MCF 10A (cell line): ENCODE measurements around the gene KCNB1. TPM values are rescaled to one million over a fixed set of nuclear protein-coding genes. Genes with fewer than 3 reads are reported as not detected.

Source experiments
- BruUV-seq: library from RNA; stranded (reverse); fragments of 400-500 nt; replicated peaks from 2 replicates; lab custom pipeline; 2021; lab: Mats Ljungman, UMichigan
- CTCF ChIA-PET: fragments of 300-600 bp; sonication (Branson Sonifier 250); formaldehyde crosslinking; extraction: SDS; loops from one replicate; lab custom pipeline; 2021; ENCODE audit warnings: antibody characterized with exemption, inconsistent platforms; lab: Yijun Ruan, JAX
- POLR2A ChIA-PET: fragments of 300-600, 350-650 bp; sonication (Branson Sonifier 250); formaldehyde crosslinking; extraction: SDS; loops from one replicate; lab custom pipeline; 2020; ENCODE audit warnings: antibody characterized with exemption, inconsistent platforms; lab: Yijun Ruan, JAX
- DNase-seq: peaks from one replicate; pipeline ENCODE4 v3.0.0-alpha.2; 2018; ENCODE audit not compliant: unreplicated experiment
- H3K27ac Mint-ChIP-seq: one replicate; pipeline ENCODE4 v1.8.0; 2022; ENCODE audit warnings: mild to moderate bottlenecking, low read depth, mixed read lengths; ENCODE audit not compliant: unreplicated experiment
- H3K27me3 Mint-ChIP-seq: one replicate; pipeline ENCODE4 v1.8.0; 2022; ENCODE audit warnings: mixed read lengths; ENCODE audit not compliant: insufficient read depth, unreplicated experiment
- H3K36me3 Mint-ChIP-seq: one replicate; pipeline ENCODE4 v1.8.0; 2022; ENCODE audit warnings: mild to moderate bottlenecking, moderate library complexity, mixed read lengths; ENCODE audit not compliant: insufficient read depth, unreplicated experiment
- H3K4me1 Mint-ChIP-seq: one replicate; pipeline ENCODE4 v1.8.0; 2022; ENCODE audit warnings: mixed read lengths; ENCODE audit not compliant: insufficient read depth, unreplicated experiment
- H3K4me3 Mint-ChIP-seq: one replicate; pipeline ENCODE4 v1.8.0; 2022; ENCODE audit warnings: mild to moderate bottlenecking, moderate library complexity, mixed read lengths; ENCODE audit not compliant: unreplicated experiment
- H3K9me3 Mint-ChIP-seq: one replicate; pipeline ENCODE4 v1.8.0; 2022; ENCODE audit warnings: mixed read lengths; ENCODE audit not compliant: unreplicated experiment
- intact Hi-C: fragments of 100-400 bp; cut with micrococcal nuclease; formaldehyde crosslinking; loops from 2 replicates; pipeline ENCODE4 v1.14.1; 2022
- total RNA-seq: library from RNA; stranded (reverse); gene quantifications from 2 replicates; pipeline ENCODE4 v1.2.3, GENCODE V29; 2022
- TF ChIP-seq, protein P1 (sequence below): fragments of 200-600 bp; IDR thresholded peaks from one replicate; pipeline ENCODE4 v1.8.0; 2022; ENCODE audit warnings: antibody characterized with exemption, mild to moderate bottlenecking; ENCODE audit not compliant: unreplicated experiment

KCNB1 gene
- total RNA-seq, 1 experiment from 2014 or later = 2.8 TPM

DNA sequence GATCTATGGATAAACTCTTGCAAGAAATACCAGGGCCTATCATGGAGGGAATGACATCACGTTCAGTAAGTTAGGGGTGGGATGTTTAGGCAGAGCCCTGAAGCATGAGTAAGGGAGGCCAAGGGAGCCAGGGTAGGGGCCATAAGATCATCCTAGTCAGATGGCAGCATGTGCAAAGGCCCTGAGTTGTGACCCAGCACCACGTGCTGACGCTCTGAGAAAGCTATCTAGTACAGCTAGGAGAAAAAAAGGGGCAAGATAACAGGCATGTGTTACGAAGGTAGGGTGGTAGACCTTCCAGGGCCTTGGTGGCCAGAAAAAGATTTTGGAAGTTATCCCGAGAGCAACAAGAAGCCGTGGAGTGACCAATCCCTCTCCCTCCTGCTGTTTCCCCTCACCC, 22.3 kb downstream of the KCNB1 start:
- Mint-ChIP-seq H3K27me3 (no peaks in the 10 kb centered on the region), H3K9me3 (no peaks in the 10 kb centered on the region), H3K27ac (peak overlapping the region; percentile 7), H3K4me3 (no peak overlapping the region), H3K36me3 (no peaks in the 10 kb centered on the region), H3K4me1 (peaks cover 34% of the 10 kb centered on the region)
- intact Hi-C loops = loop anchor here (5.0 kb wide), 2 partner anchors 33 to 78 kb away; no protein-coding TSS in a partner anchor
- CTCF ChIA-PET = interaction anchor here (0.5 to 1.0 kb wide), 6 partner anchors 15 to 125 kb away, joined by 3 to 4 read pairs (median 3); no protein-coding TSS in a partner anchor
- BruUV-seq = no TSS peak
- TF ChIP-seq, protein P1, sequence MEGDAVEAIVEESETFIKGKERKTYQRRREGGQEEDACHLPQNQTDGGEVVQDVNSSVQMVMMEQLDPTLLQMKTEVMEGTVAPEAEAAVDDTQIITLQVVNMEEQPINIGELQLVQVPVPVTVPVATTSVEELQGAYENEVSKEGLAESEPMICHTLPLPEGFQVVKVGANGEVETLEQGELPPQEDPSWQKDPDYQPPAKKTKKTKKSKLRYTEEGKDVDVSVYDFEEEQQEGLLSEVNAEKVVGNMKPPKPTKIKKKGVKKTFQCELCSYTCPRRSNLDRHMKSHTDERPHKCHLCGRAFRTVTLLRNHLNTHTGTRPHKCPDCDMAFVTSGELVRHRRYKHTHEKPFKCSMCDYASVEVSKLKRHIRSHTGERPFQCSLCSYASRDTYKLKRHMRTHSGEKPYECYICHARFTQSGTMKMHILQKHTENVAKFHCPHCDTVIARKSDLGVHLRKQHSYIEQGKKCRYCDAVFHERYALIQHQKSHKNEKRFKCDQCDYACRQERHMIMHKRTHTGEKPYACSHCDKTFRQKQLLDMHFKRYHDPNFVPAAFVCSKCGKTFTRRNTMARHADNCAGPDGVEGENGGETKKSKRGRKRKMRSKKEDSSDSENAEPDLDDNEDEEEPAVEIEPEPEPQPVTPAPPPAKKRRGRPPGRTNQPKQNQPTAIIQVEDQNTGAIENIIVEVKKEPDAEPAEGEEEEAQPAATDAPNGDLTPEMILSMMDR = no peak
- no peak for DNase-seq
- POLR2A ChIA-PET = interaction anchor here (0.8 to 1.2 kb wide), 4 partner anchors 8 to 180 kb away, joined by 3 to 9 read pairs (median 4); no protein-coding TSS in a partner anchor

DNA sequence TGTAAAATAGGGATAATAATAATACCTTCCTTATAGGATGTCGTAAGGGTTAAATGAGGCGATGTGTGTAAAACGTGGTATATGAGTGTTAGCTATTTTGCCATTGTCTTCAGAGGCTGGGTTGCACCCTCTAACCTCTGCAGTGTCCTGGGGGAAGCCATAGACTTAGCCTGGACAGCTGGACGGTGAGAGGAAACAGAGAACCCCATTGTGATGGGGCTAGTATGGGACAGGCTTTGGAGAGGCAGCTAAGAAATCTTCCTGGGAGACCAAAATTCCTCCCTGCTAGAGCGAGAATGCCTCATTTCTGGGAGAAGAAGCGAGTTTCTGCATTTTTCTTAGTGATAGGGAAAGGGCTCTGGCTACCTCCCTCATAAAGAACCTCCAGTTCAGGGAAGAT, 22.8 kb downstream of the KCNB1 start:
- ChIA-PET POLR2A (no interaction called here), CTCF (interaction anchor here (0.5 to 1.2 kb wide), 2 partner anchors 17 to 98 kb away, joined by 4 to 5 read pairs; no protein-coding TSS in a partner anchor)
- Mint-ChIP-seq H3K27ac (peak overlapping the region; percentile 23), H3K4me1 (peaks cover 34% of the 10 kb centered on the region), H3K27me3 (no peaks in the 10 kb centered on the region), H3K36me3 (no peaks in the 10 kb centered on the region), H3K9me3 (no peaks in the 10 kb centered on the region), H3K4me3 (no peak overlapping the region)
- intact Hi-C loops = loop anchor here (5.0 kb wide), 2 partner anchors 32 to 77 kb away; no protein-coding TSS in a partner anchor
- TF ChIP-seq, protein P1 = no peak
- DNase-seq = no peak
- BruUV-seq = no TSS peak

DNA sequence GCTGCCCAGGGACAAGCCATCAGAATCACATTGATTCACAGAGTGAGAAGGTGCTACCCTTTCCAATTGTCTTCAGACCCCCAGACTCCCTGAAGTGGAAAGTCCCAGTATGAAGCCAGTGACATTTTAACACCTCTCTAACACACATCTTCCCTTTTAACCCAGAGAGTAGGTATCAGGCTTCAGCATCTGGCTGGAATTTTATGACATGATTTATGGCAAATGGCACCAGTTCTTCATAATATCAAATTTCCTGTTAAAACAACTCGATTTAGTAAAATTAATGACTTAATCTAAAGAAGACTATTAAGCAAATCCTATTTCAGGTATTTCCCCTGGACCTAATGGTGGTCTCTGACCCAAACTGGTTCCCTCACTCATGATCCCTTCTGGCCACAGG, 25.0 kb downstream of the KCNB1 start:
- no TSS peak for BruUV-seq
- no peak overlapping the region for H3K27ac Mint-ChIP-seq
- TF ChIP-seq, protein P1 = no peak
- ChIA-PET CTCF (interaction anchor here (1.1 to 1.4 kb wide), 2 partner anchors 27 to 121 kb away, joined by 3 to 7 read pairs; no protein-coding TSS in a partner anchor), POLR2A (no interaction called here)
- no peaks in the 10 kb centered on the region for H3K36me3 Mint-ChIP-seq
- intact Hi-C loops = no loop called here
- H3K27me3 Mint-ChIP-seq = no peaks in the 10 kb centered on the region
- H3K9me3 Mint-ChIP-seq = no peaks in the 10 kb centered on the region
- H3K4me3 Mint-ChIP-seq = no peak overlapping the region
- H3K4me1 Mint-ChIP-seq = peaks cover 32% of the 10 kb centered on the region
- no peak for DNase-seq

DNA sequence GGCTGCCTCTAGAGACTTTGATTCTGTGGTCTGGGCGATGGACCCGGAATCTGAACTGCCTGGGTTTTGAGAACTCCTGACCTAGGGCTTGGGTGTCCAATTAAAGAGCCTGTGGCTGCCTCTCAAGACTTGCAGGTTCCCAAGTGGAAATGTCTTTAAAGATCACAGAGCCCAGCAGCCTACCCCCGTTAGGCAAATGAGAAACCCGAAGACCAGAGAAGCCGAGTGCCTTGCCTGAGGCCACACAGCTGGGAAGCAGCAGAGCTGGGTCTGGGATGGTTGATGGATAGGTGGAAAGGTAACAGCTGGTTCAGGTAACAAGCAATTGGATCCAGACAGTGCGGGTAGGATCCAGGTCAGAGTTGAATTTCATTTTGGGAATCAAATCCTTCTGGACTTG, 25.8 kb downstream of the KCNB1 start:
- no peak overlapping the region for H3K4me3 Mint-ChIP-seq
- H3K4me1 Mint-ChIP-seq = peaks cover 36% of the 10 kb centered on the region
- TF ChIP-seq, protein P1 = no peak
- ChIA-PET POLR2A (no interaction called here), CTCF (interaction anchor here (0.6 kb wide), 1 partner anchor 645 kb away, joined by 3 read pairs; no protein-coding TSS in a partner anchor)
- H3K27ac Mint-ChIP-seq = no peak overlapping the region
- H3K27me3 Mint-ChIP-seq = no peaks in the 10 kb centered on the region
- no TSS peak for BruUV-seq
- intact Hi-C loops = no loop called here
- no peaks in the 10 kb centered on the region for H3K36me3 Mint-ChIP-seq
- no peak for DNase-seq
- H3K9me3 Mint-ChIP-seq = no peaks in the 10 kb centered on the region
